Measurements from ENCODE around the gene VPS35.

VPS35 gene

GRCh38 chr16:46688654-46689364 is at the start of gene VPS35:
TSS of gene VPS35 (minus strand) at chr16:46689178. CDS start at chr16:46689133, 45 bp downstream.
- DNase-seq: peak; percentile 98

GRCh38 chr16:46737621-46738214 is 48.7 kb upstream of the VPS35 start:
- DNase-seq: no peak

- DNase-seq: no peak
Measured at GRCh38 chr16:46736695-46737094, 47.7 kb upstream of the VPS35 start.

GRCh38 chr16:46733319-46733830 is 44.4 kb upstream of the VPS35 start:
- no peak for DNase-seq

GRCh38 chr16:46732561-46732960 is 43.6 kb upstream of the VPS35 start:
- no peak for DNase-seq

GRCh38 chr16:46731691-46732555 is 42.9 kb upstream of the VPS35 start:
- no peak for DNase-seq

- no peak for DNase-seq
Measured at GRCh38 chr16:46730801-46731690, 42.1 kb upstream of the VPS35 start.

- no peak for DNase-seq
Measured at GRCh38 chr16:46730126-46730525, 41.1 kb upstream of the VPS35 start.

GRCh38 chr16:46729326-46729995 is 40.5 kb upstream of the VPS35 start:
- DNase-seq: no peak

GRCh38 chr16:46728806-46729205 is 39.8 kb upstream of the VPS35 start:
- no peak for DNase-seq

GRCh38 chr16:46727630-46728029 is 38.7 kb upstream of the VPS35 start:
- no peak for DNase-seq

- DNase-seq: no peak
Measured at GRCh38 chr16:46727184-46727583, 38.2 kb upstream of the VPS35 start.

- DNase-seq: no peak
Measured at GRCh38 chr16:46721885-46722284, 32.9 kb upstream of the VPS35 start.

- no peak for DNase-seq
Measured at GRCh38 chr16:46720619-46721018, 31.6 kb upstream of the VPS35 start.

GRCh38 chr16:46719528-46719927 is 30.6 kb upstream of the VPS35 start:
- DNase-seq: no peak

GRCh38 chr16:46718214-46718613 is 29.2 kb upstream of the VPS35 start:
- DNase-seq: no peak

- no peak for DNase-seq
Measured at GRCh38 chr16:46717692-46718091, 28.7 kb upstream of the VPS35 start.

- no peak for DNase-seq
Measured at GRCh38 chr16:46715769-46716305, 26.9 kb upstream of the VPS35 start.

GRCh38 chr16:46714797-46715591 is 26.0 kb upstream of the VPS35 start:
- no peak for DNase-seq

GRCh38 chr16:46713634-46714033 is 24.7 kb upstream of the VPS35 start:
- no peak for DNase-seq

- DNase-seq: no peak
Measured at GRCh38 chr16:46712911-46713310, 23.9 kb upstream of the VPS35 start.
